K562 (cell line): ENCODE measurements around the gene PPP2R2D. TPM values are rescaled to one million over a fixed set of nuclear protein-coding genes. Genes with fewer than 3 reads are reported as not detected.
A peak's percentile ranks its signal among the peaks of the same experiment; 100 is the strongest.

Experiments
- ATF1 ChIP-seq, 2 experiments: fragments of 450-650 bp in 1 of 2; IDR thresholded peaks; 2 replicates each; pipeline ENCODE4 v1.6.1; 2016; ENCODE audit warnings: missing compliant biosample characterization in 1 of 2, missing genetic modification characterization in 1 of 2
- GTF2A2 ChIP-seq: IDR thresholded peaks from 2 replicates; pipeline ENCODE4 v1.6.1; 2016; ENCODE audit warnings: mild to moderate bottlenecking, missing genetic modification characterization, missing compliant biosample characterization
- NELFE ChIP-seq: IDR thresholded peaks from 2 replicates; pipeline ENCODE4 v1.6.1; 2011; ENCODE audit warnings: mild to moderate bottlenecking; ENCODE audit not compliant: insufficient read depth, insufficient read length
- SAFB ChIP-seq: fragments of 200-400 bp; formaldehyde crosslinking; IDR thresholded peaks from 2 replicates; pipeline ENCODE4 v1.6.1; 2017; ENCODE audit warnings: low read depth, low read length, borderline replicate concordance
- TGIF2 ChIP-seq: sonication (generic); formaldehyde crosslinking; IDR thresholded peaks from 2 replicates; pipeline ENCODE4 v1.8.1; 2022; ENCODE audit warnings: mild to moderate bottlenecking, missing genetic modification reagents, moderate library complexity
- U2AF1 ChIP-seq: fragments of 200-400 bp; formaldehyde crosslinking; optimal IDR thresholded peaks from 2 replicates; pipeline ENCODE3; 2017; ENCODE audit warnings: mild to moderate bottlenecking, low read depth, low read length, moderate library complexity
- ZBED1 ChIP-seq: IDR thresholded peaks from 2 replicates; pipeline ENCODE4 v1.6.1; 2014
- ZNF699 ChIP-seq: fragments of 250-450 bp; sonication (Bioruptor Pico); IDR thresholded peaks from 2 replicates; pipeline ENCODE4 v1.8.0; 2021; ENCODE audit warnings: mild to moderate bottlenecking, moderate library complexity; ENCODE audit not compliant: insufficient replicate concordance
- ZNF780A ChIP-seq: fragments of 250-450 bp; sonication (Bioruptor Pico); IDR thresholded peaks from 2 replicates; pipeline ENCODE4 v1.5.0; 2021; ENCODE audit warnings: mild to moderate bottlenecking
- polyA plus RNA-seq, 8 experiments: library from polyadenylated mRNA; depleted of rRNA in 4 of 8; stranded (reverse) in 5 of 8; unstranded in 3 of 8; fragments of >200 nt; fragmentation: Nextera tagmentation in 2 of 8; fragmentation: Illumina TruSeq in 1 of 8; extraction: Ambion mirVana in 2 of 8; extraction: Trizol in 1 of 8; gene quantifications; 2 replicates each; pipeline versions ENCODE4 v1.2.1 to v1.2.3, GENCODE V29; 2011 to 2014; ENCODE audit warnings: inconsistent platforms in 1 of 8, missing spikeins in 1 of 8
- total RNA-seq, 7 experiments: library from RNA; depleted of rRNA in 6 of 7; stranded (reverse); fragments of >200 nt in 6 of 7; fragmentation: Illumina TruSeq in 2 of 7; extraction: Trizol in 2 of 7; gene quantifications; 2 replicates each; pipeline versions ENCODE4 v1.2.1 to v1.2.3, GENCODE V29; 2011 to 2021; ENCODE audit warnings: low replicate concordance in 1 of 7
- TF ChIP-seq, protein P1 (sequence below): fragments of 450-650 bp; IDR thresholded peaks from 2 replicates; pipeline ENCODE4 v1.6.1; 2016; ENCODE audit warnings: low read depth
- TF ChIP-seq, protein P2 (sequence below): fragments of 250-450 bp; sonication (Bioruptor Pico); IDR thresholded peaks from 2 replicates; pipeline ENCODE4 v1.8.0; 2022; ENCODE audit warnings: moderate library complexity, mild to moderate bottlenecking, inconsistent platforms
- TF ChIP-seq, protein P3 (sequence below): sonication (generic); formaldehyde crosslinking; IDR thresholded peaks from 2 replicates; pipeline ENCODE4 v1.8.1; 2023; ENCODE audit warnings: mild to moderate bottlenecking, missing genetic modification reagents
- TF ChIP-seq, protein P4 (sequence below), 2 experiments: IDR thresholded peaks in 1 of 2; conservative IDR thresholded peaks in 1 of 2; 2 replicates each; pipeline ENCODE4 v1.6.1; 2016; ENCODE audit warnings: low read depth in 2 of 2, mild to moderate bottlenecking in 1 of 2, missing compliant biosample characterization in 1 of 2, missing genetic modification characterization in 1 of 2, moderate library complexity in 1 of 2

Gene PPP2R2D
- total and polyA plus RNA-seq, 9 of the 15 experiments (the other 6 are each of a cell fraction or from before 2014, with no cell fraction given), result 1.9 to 37.0 (median 26.8) TPM

DNA sequence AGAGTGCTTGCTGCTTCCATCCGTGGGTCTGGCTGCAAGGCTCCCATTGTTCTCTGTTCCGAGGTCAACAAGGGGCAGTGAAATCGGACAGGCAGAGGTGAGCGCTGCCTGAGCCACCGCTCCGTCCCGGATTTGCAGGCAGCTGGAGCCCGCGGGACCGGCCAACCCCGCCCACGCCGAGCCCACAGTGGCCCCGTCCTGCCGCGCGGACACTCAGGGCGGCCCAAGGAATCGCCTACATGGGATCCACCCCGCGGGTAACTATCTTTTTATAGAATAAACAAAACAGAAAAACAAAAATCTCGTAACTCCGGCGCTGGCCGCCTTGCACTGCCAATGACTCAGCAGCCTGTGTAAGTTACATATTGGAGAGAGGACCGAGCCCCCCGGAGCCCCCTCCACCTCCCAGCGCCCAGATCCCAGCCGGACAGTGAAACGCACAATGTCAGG, 79.0 kb downstream of the PPP2R2D start (continued):
- TF ChIP-seq, protein P1, sequence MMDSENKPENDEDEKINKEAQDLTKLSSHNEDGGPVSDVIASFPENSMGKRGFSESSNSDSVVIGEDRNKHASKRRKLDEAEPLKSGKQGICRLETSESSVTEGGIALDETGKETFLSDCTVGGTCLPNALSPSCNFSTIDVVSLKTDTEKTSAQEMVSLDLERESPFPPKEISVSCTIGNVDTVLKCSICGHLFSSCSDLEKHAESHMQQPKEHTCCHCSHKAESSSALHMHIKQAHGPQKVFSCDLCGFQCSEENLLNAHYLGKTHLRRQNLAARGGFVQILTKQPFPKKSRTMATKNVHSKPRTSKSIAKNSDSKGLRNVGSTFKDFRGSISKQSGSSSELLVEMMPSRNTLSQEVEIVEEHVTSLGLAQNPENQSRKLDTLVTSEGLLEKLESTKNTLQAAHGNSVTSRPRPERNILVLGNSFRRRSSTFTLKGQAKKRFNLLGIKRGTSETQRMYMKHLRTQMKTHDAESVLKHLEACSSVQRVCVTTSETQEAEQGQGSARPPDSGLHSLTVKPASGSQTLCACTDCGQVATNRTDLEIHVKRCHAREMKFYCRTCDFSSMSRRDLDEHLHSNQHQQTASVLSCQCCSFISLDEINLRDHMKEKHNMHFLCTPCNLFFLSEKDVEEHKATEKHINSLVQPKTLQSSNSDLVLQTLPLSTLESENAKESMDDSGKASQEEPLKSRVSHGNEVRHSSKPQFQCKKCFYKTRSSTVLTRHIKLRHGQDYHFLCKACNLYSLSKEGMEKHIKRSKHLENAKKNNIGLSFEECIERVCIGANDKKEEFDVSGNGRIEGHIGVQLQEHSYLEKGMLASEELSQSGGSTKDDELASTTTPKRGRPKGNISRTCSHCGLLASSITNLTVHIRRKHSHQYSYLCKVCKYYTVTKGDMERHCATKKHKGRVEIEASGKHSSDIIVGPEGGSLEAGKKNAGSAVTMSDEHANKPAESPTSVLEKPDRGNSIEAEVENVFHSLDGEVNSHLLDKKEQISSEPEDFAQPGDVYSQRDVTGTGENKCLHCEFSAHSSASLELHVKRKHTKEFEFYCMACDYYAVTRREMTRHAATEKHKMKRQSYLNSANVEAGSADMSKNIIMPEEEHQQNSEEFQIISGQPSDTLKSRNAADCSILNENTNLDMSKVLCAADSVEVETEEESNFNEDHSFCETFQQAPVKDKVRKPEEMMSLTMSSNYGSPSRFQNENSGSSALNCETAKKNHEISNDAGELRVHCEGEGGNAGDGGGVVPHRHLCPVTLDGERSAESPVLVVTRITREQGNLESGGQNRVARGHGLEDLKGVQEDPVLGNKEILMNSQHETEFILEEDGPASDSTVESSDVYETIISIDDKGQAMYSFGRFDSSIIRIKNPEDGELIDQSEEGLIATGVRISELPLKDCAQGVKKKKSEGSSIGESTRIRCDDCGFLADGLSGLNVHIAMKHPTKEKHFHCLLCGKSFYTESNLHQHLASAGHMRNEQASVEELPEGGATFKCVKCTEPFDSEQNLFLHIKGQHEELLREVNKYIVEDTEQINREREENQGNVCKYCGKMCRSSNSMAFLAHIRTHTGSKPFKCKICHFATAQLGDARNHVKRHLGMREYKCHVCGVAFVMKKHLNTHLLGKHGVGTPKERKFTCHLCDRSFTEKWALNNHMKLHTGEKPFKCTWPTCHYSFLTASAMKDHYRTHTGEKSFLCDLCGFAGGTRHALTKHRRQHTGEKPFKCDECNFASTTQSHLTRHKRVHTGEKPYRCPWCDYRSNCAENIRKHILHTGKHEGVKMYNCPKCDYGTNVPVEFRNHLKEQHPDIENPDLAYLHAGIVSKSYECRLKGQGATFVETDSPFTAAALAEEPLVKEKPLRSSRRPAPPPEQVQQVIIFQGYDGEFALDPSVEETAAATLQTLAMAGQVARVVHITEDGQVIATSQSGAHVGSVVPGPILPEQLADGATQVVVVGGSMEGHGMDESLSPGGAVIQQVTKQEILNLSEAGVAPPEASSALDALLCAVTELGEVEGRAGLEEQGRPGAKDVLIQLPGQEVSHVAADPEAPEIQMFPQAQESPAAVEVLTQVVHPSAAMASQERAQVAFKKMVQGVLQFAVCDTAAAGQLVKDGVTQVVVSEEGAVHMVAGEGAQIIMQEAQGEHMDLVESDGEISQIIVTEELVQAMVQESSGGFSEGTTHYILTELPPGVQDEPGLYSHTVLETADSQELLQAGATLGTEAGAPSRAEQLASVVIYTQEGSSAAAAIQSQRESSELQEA, result no peak
- TF ChIP-seq U2AF1 (no peak), ZNF699 (no peak), ATF1 (CRISPR knock-in tag; IDR thresholded peaks at IDR 0.05) (no peak), ATF1 (tag; IDR thresholded peaks at IDR 0.05) (no peak), SAFB (peak; percentile 73; the same call in 1 of the 2 replicates), ZNF780A (CRISPR knock-in tag) (no peak), ZBED1 (no peak), GTF2A2 (tag) (no peak), NELFE (no peak), TGIF2 (CRISPR knock-in tag) (no peak)
- TF ChIP-seq, protein P2, sequence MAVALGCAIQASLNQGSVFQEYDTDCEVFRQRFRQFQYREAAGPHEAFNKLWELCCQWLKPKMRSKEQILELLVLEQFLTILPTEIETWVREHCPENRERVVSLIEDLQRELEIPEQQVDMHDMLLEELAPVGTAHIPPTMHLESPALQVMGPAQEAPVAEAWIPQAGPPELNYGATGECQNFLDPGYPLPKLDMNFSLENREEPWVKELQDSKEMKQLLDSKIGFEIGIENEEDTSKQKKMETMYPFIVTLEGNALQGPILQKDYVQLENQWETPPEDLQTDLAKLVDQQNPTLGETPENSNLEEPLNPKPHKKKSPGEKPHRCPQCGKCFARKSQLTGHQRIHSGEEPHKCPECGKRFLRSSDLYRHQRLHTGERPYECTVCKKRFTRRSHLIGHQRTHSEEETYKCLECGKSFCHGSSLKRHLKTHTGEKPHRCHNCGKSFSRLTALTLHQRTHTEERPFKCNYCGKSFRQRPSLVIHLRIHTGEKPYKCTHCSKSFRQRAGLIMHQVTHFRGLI, result no peak
- TF ChIP-seq, protein P3, sequence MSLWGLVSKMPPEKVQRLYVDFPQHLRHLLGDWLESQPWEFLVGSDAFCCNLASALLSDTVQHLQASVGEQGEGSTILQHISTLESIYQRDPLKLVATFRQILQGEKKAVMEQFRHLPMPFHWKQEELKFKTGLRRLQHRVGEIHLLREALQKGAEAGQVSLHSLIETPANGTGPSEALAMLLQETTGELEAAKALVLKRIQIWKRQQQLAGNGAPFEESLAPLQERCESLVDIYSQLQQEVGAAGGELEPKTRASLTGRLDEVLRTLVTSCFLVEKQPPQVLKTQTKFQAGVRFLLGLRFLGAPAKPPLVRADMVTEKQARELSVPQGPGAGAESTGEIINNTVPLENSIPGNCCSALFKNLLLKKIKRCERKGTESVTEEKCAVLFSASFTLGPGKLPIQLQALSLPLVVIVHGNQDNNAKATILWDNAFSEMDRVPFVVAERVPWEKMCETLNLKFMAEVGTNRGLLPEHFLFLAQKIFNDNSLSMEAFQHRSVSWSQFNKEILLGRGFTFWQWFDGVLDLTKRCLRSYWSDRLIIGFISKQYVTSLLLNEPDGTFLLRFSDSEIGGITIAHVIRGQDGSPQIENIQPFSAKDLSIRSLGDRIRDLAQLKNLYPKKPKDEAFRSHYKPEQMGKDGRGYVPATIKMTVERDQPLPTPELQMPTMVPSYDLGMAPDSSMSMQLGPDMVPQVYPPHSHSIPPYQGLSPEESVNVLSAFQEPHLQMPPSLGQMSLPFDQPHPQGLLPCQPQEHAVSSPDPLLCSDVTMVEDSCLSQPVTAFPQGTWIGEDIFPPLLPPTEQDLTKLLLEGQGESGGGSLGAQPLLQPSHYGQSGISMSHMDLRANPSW (CRISPR knock-in tag), result no peak
- TF ChIP-seq, protein P4, sequence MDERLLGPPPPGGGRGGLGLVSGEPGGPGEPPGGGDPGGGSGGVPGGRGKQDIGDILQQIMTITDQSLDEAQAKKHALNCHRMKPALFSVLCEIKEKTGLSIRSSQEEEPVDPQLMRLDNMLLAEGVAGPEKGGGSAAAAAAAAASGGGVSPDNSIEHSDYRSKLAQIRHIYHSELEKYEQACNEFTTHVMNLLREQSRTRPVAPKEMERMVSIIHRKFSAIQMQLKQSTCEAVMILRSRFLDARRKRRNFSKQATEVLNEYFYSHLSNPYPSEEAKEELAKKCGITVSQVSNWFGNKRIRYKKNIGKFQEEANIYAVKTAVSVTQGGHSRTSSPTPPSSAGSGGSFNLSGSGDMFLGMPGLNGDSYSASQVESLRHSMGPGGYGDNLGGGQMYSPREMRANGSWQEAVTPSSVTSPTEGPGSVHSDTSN (CRISPR knock-in tag; IDR thresholded peaks at IDR 0.05; ENCODE audit: low read depth), result no peak
- TF ChIP-seq, protein P4 (tag; conservative IDR thresholded peaks at IDR 0.05; ENCODE audit: low read depth), result no peak
